GM10248 (cell line): ENCODE measurements around the gene SH2D6.
A peak's percentile ranks its signal among the peaks of the same experiment; 100 is the strongest.
"Not testable (repeated sequence)": the region's sequence is repeated elsewhere in the genome, so short reads cannot be mapped to it uniquely, and the experiment has no call there.

Experiments used
- CTCF ChIA-PET: fragments of 300-600 bp; sonication (Branson Sonifier 250); formaldehyde crosslinking; extraction: SDS; loops from one replicate; lab custom pipeline; 2021; ENCODE audit warnings: antibody characterized with exemption; lab: Yijun Ruan, JAX
- POLR2A ChIA-PET: fragments of 350-650 bp; sonication (Branson Sonifier 250); formaldehyde crosslinking; extraction: SDS; loops from one replicate; lab custom pipeline; 2020; ENCODE audit warnings: antibody characterized with exemption; lab: Yijun Ruan, JAX
- DNase-seq: peaks from one replicate; pipeline ENCODE4 v3.0.0; 2012; ENCODE audit errors: extremely low spot score
- TF ChIP-seq, protein P1 (sequence below): IDR thresholded peaks from 2 replicates; pipeline ENCODE4 v1.5.1; 2012; ENCODE audit warnings: mild to moderate bottlenecking, low read depth; ENCODE audit errors: extremely low read depth, missing control alignments, control extremely low read depth

Gene SH2D6

DNA sequence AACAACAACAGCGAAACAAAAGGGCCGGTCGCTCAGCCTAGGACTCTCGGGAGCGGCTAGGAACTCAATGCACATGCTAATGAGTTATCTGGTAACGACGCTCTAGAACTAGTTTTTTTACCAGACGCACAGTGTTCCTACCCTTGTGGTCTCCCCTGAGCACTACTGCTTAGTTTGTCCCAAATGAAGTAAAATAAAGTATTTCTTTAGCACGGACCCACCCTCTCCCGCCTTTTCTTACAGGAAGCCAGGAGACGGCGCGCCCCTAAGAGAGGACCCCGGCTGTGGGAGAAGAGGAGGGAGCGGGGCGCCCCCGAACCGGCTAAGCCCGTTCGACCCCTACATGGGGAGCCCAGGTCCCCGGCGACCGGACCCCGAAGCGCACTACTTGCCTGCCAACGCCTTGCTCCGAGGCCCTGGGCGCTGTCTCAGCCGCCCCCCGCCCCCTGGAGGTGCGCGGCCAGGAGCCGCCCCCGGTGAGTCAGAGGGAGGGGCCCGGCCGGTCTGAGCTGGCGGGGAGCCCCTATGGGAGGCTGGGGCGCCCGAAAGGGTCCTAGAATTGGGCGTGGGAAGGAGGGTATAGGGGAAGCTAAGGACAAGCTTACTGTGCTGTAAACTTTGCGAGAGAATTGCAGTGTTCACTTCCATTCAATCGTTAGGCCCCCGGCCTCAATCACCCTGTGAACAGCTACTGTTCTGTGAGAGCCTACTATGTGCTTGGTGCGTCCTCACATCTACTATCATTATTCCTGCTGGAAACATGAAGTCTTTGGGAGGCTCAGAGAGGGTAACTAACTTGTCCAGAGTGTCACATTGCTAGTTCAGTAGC is 4.7 kb upstream of the SH2D6 start:
- DNase-seq = no peak
- CTCF ChIA-PET = interaction anchor here (1.1 to 2.0 kb wide), 3 partner anchors 7 to 140 kb away, joined by 3 to 7 read pairs (median 4); no protein-coding TSS in a partner anchor
- TF ChIP-seq, protein P1, sequence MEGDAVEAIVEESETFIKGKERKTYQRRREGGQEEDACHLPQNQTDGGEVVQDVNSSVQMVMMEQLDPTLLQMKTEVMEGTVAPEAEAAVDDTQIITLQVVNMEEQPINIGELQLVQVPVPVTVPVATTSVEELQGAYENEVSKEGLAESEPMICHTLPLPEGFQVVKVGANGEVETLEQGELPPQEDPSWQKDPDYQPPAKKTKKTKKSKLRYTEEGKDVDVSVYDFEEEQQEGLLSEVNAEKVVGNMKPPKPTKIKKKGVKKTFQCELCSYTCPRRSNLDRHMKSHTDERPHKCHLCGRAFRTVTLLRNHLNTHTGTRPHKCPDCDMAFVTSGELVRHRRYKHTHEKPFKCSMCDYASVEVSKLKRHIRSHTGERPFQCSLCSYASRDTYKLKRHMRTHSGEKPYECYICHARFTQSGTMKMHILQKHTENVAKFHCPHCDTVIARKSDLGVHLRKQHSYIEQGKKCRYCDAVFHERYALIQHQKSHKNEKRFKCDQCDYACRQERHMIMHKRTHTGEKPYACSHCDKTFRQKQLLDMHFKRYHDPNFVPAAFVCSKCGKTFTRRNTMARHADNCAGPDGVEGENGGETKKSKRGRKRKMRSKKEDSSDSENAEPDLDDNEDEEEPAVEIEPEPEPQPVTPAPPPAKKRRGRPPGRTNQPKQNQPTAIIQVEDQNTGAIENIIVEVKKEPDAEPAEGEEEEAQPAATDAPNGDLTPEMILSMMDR = no peak
- POLR2A ChIA-PET = interaction anchor here (1.4 to 1.5 kb wide), 2 partner anchors 126 kb away, joined by 3 to 4 read pairs; no protein-coding TSS in a partner anchor

DNA sequence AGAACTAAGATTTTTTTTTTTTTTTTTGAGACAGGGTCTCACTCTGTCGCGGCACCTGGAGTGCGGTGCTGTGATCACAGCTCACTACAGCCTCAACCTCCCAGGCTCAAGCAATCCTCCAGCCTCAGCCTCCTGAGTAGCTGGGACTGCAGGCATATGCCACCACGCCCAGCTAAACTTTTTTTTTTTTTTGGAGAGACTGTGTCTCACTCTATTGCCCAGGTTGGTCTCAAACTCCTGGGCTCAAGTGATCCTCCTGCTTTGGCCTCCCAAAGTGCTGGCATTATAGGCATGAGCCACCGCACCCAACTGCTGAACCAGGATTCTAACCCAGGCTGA is 4.1 kb upstream of the SH2D6 start:
- ChIA-PET CTCF (interaction anchor here (1.0 to 2.0 kb wide), 4 partner anchors 22 to 139 kb away, joined by 3 to 4 read pairs (median 4); no protein-coding TSS in a partner anchor), POLR2A (interaction anchor here (1.5 kb wide), 1 partner anchor 126 kb away, joined by 4 read pairs; no protein-coding TSS in a partner anchor)
- not testable (repeated sequence) for DNase-seq

DNA sequence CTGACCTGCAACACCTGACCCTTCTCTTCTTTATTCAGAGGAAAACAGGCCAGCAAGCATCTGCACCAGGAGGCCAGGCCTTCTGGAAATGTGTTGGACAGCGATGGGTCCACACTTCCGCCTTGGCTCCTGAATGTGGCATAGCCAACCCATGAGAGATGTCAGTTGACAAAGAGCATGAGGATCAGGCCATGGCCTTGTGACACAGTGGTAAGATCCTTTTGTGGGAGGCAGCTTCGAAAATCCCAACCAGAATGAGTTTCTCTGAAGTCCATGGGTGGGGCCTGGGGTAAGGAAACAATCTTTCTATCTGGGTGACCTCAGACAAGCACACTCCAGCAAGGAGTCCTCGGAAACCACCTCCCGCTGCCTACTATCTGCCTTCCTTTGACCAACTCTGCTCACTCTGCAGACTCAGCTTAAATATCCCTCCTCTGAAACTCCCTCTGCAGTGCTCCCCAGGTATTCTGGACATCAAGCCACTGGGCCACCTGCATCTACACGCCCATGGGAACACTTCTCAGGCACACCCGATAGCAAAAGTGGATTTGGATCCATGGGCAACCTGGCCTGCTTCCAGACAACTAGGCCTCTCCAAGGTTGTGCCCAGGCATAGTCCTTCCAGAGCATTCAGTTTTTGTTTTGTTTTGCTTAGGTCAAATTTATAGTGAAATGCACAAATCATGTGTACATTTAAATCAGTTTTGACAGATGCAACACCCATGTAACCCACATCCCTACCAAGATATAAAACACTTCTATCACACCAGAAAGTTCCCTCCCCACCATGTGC is 3.6 kb upstream of the SH2D6 start:
- TF ChIP-seq, protein P1 = no peak
- ChIA-PET CTCF (interaction anchor here (1.0 to 1.4 kb wide), 4 partner anchors 23 to 142 kb away, joined by 3 to 4 read pairs (median 3); no protein-coding TSS in a partner anchor), POLR2A (interaction anchor here (1.5 kb wide), 1 partner anchor 125 kb away, joined by 4 read pairs; no protein-coding TSS in a partner anchor)
- DNase-seq = no peak

DNA sequence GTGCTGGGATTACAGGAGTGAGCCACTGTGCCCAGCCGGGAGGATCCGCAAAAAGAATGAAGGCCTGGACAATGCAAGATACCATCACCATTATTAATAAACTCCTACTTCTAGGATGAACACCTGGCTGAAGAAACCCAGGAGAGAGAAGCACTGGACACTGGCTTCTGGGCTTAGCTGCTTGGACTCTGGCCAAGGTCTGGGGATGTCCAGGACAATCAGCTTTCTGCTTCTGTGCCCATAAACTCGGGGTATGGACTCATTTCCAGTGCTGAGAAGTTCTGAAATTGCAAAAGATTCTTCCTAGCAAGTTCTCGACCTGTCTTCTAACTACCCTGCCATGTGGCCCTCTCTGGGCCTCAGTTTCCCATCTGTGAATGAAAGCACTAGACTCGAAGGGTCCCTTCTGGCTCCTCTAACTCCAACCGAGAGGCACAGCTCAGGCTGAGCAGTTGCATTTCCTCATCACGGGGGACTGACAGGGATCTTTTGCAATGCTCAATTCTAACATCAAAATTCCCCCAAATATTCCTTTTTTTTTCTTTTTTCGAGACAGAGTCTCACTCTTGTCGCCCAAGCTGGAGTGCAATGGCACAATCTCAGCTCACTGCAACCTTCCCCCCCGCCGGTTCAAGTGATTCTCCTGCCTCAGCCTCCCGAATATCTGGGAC is 2.4 kb upstream of the SH2D6 start:
- DNase-seq = no peak
- POLR2A ChIA-PET = interaction anchor here (1.2 kb wide), 1 partner anchor 123 kb away, joined by 3 read pairs; the partner anchor contains the start of gene MAT2A
- CTCF ChIA-PET = interaction anchor here (0.9 to 2.0 kb wide), 5 partner anchors 9 to 141 kb away, joined by 3 to 7 read pairs (median 3); no protein-coding TSS in a partner anchor
- TF ChIP-seq, protein P1 = no peak

DNA sequence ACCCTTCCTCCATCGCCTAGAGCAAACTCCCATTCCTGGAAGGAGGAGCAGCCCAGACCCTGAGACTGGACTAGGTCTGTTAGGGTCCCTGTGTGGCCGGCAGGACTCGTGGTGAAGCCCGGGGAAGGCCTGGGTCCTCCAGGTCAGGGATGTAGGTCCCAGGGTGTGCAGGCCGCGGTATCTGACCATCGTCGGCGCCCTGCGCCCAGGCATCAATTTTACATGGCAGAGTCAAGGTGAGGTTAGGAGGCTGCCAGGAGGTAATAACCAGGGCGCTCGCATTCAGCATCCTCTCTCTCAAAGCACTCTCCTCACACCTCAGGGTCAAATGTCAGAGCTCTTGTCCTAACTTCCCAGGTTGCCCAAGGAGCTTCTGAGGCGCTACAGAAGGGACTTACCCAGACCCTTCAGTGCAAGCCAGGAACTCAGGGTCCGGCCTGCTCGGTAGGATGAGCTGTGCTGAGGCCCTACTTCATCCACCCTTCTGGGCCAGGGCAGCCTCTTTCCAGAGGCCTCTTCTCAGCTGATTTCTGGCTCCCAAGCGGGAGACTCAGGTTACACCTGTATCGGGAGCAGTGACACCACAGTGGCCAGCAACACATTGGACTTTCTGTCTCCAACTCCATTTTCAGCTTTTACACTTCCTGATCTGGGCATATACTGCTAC is 628 bp downstream of the SH2D6 start:
- TF ChIP-seq, protein P1 = no peak
- ChIA-PET POLR2A (interaction anchor here (0.6 to 2.4 kb wide), 4 partner anchors 11 to 133 kb away, joined by 3 to 15 read pairs (median 4); partner anchors contain the start of gene MAT2A), CTCF (interaction anchor here (1.0 to 6.3 kb wide), 20 partner anchors 11 to 310 kb away, joined by 3 to 158 read pairs (median 8); partner anchors contain the start of gene MAT2A)
- no peak for DNase-seq

DNA sequence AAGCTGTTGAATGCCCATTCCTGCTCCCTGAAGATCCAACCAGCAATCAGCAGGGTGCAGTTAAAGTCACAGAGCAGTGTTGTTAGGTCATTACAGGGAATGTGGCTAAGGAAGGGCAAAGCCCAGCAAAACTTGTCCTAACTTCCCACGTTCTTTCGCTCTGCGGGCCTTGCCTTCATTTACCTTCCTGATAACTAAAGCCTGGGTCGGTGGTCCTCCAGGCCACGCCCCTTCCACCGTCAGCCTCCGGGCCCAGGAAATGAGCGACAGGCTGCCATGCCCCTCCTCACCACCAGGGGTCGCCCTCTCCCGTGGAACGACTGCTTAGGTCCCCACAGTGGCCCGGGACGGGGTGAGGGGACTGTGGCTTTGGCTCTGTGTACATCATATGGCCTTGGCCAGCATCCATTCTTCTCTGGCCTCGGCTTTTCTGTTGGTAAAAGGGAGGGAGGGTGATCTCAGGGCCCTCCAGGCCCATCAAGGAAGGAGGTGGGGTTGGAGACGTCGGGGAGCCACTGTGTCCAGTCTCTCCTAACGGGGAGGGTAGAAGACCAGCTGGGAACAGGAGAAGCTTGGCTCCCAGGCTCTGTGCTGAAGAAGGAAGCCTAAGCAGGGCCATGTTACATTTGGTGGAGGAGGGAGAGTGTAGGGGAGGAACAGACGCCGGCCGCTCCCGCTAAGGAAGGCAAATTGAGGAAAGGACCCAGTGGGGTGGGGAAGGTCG is 2.2 kb downstream of the SH2D6 start:
- CTCF ChIA-PET = interaction anchor here (0.6 to 6.3 kb wide), 33 partner anchors 8 to 737 kb away, joined by 3 to 158 read pairs (median 5); partner anchors contain the start of genes GGCX and MAT2A
- POLR2A ChIA-PET = interaction anchor here (1.1 to 2.4 kb wide), 2 partner anchors 118 kb away, joined by 3 to 15 read pairs; partner anchors contain the start of gene MAT2A
- TF ChIP-seq, protein P1 = peak; percentile 99
- DNase-seq = peak; percentile 90
